WERI-Rb-1 (cell line): Measurements from ENCODE around the gene ITPKA.

Source experiments
- DNase-seq: peaks from one replicate; pipeline ENCODE4 v3.0.0-alpha.2; 2020
- H3K27ac ChIP-seq: fragments of 250-450 bp; sonication (Bioruptor Pico); 2 replicates; pipeline ENCODE4 v1.5.1; 2020; ENCODE audit warnings: mild to moderate bottlenecking, moderate library complexity
- H3K27me3 ChIP-seq: fragments of 250-450 bp; sonication (Bioruptor Pico); 2 replicates; pipeline ENCODE4 v1.5.1; 2021; ENCODE audit warnings: mild to moderate bottlenecking, low read depth, moderate library complexity; ENCODE audit not compliant: insufficient read depth, severe bottlenecking
- H3K36me3 ChIP-seq: fragments of 250-450 bp; sonication (Bioruptor Pico); 2 replicates; pipeline ENCODE4 v1.5.1; 2020; ENCODE audit warnings: mild to moderate bottlenecking, moderate library complexity
- H3K4me3 ChIP-seq: 2 replicates; pipeline ENCODE4 v1.5.1; 2011; ENCODE audit warnings: low read depth, mild to moderate bottlenecking, control low read depth, low read length
- H3K9me3 ChIP-seq: fragments of 250-450 bp; sonication (Bioruptor Pico); 2 replicates; pipeline ENCODE4 v1.5.1; 2021; ENCODE audit warnings: mild to moderate bottlenecking, moderate library complexity; ENCODE audit not compliant: severe bottlenecking
- CTCF ChIP-seq: IDR thresholded peaks from 2 replicates; pipeline ENCODE4 v1.5.1; 2011; ENCODE audit warnings: low read depth, mild to moderate bottlenecking, control low read depth, inconsistent platforms, low read length

Gene ITPKA

GRCh38 chr15:41492597-41493204, 973 bp upstream of the ITPKA start:
- no peaks in the 10 kb centered on the region for H3K9me3 ChIP-seq
- peak overlapping the region; percentile 85 for H3K27ac ChIP-seq
- H3K27me3 ChIP-seq, result no peaks in the 10 kb centered on the region
- peak; percentile 25 for DNase-seq
- no peak for TF ChIP-seq CTCF
- peak overlapping the region; percentile 70 for H3K4me3 ChIP-seq
- H3K36me3 ChIP-seq, result no peaks in the 10 kb centered on the region

- no peak for TF ChIP-seq CTCF
- no peak for DNase-seq
- Histone ChIP-seq H3K4me3 (peak overlapping the region; percentile 39), H3K27me3 (no peaks in the 10 kb centered on the region), H3K27ac (no peak overlapping the region), H3K9me3 (no peaks in the 10 kb centered on the region), H3K36me3 (no peaks in the 10 kb centered on the region)
These were observed 172 bp downstream of the ITPKA start for GRCh38 chr15:41493902-41494189.

- Histone ChIP-seq H3K4me3 (peak overlapping the region; percentile 39), H3K36me3 (no peaks in the 10 kb centered on the region), H3K27ac (no peak overlapping the region), H3K27me3 (no peaks in the 10 kb centered on the region), H3K9me3 (no peaks in the 10 kb centered on the region)
- TF ChIP-seq CTCF, result 0 out of 2 replicates have a peak, but pooled peaks have one; percentile 1
- peak; percentile 50 for DNase-seq
These were observed 682 bp downstream of the ITPKA start for GRCh38 chr15:41494190-41494921.

GRCh38 chr15:41494922-41495735, 1.5 kb downstream of the ITPKA start:
- Histone ChIP-seq H3K27ac (no peak overlapping the region), H3K36me3 (no peaks in the 10 kb centered on the region), H3K4me3 (no peak overlapping the region), H3K27me3 (no peaks in the 10 kb centered on the region), H3K9me3 (no peaks in the 10 kb centered on the region)
- DNase-seq, result no peak
- no peak for TF ChIP-seq CTCF

- H3K27me3 ChIP-seq, result no peaks in the 10 kb centered on the region
- H3K9me3 ChIP-seq, result no peaks in the 10 kb centered on the region
- H3K27ac ChIP-seq, result no peak overlapping the region
- no peak overlapping the region for H3K4me3 ChIP-seq
- H3K36me3 ChIP-seq, result no peaks in the 10 kb centered on the region
- DNase-seq, result no peak
- no peak for TF ChIP-seq CTCF
These were observed 2.3 kb downstream of the ITPKA start for GRCh38 chr15:41495736-41496599.
